Measurements from ENCODE around the gene LCNL1. TPM values are rescaled to one million over a fixed set of nuclear protein-coding genes. Genes with fewer than 3 reads are reported as not detected.
"Not testable (repeated sequence)": the region's sequence is repeated elsewhere in the genome, so short reads cannot be mapped to it uniquely, and the experiment has no call there.

The LCNL1 gene
- total RNA-seq, 1 experiment from 2014 or later: not detected

DNA sequence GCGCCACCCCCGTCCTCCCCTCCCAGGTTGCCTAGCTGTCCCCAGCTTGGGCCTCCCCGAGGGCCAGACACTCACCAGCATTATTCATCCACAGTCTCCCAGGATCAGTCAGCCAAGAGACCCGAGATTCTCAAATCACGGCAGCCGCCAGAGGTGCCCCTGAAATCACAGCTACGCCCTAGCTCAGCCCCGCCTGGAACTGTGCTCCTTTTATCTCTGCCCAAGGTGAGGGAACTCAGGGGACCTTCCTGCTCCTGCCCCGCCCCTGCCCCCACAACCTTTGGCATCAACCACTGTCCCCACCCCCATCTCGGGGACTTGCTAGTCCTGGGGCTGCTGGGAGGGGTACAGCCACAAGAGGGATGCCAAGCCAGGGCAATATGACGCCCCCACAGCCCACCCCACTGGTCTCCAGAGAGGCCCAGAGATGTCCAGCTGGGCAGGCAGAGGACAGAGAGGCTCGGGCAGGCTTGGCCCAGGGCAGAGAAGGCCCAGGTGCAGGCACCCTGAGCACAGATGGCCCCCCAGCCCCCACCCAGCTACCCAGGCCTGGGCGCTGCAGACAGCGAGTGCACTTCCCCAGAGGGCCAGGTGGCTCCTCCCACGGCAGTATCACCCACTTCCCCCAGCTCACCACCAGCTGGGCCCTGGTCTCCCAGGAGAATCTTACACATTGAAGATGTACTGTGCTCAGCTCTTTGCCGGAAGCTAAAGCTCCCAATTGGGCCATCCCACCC is 49.3 kb downstream of the LCNL1 start, which contains the start of gene FUT7:
FUT7 (minus strand) TSS at position 185 of the 737 bp plus-strand sequence; CDS start at position 88, 97 bp downstream.
- TF ChIP-seq EZH2 (IDR thresholded peaks at IDR 0.05; ENCODE audit: borderline replicate concordance, low read depth, low read length, poor library complexity, severe bottlenecking) (no peak), CTCF (conservative IDR thresholded peaks at IDR 0.05; ENCODE audit: low read depth, low read length) (no peak)
- no peak for DNase-seq (ENCODE audit: low spot score)
- ChIA-PET CTCF (interaction anchor here (0.6 to 0.8 kb wide), 2 partner anchors 33 to 35 kb away, joined by 3 to 4 read pairs; no protein-coding TSS in a partner anchor), POLR2A (ENCODE audit: low non-redundant PET) (no interaction called here)
- Histone ChIP-seq H3K4me1 (ENCODE audit: insufficient read depth, low read length, poor library complexity, severe bottlenecking) (peaks cover 19% of the 10 kb centered on the region), H3K27me3 (replicated peaks; ENCODE audit: insufficient read depth, low read depth, low read length, poor library complexity) (no peaks in the 10 kb centered on the region), H3K4me3 (ENCODE audit: low read depth, low read length, poor library complexity, severe bottlenecking) (no peak within 1 kb of the TSS), H3K27ac (ENCODE audit: low read depth, low read length, poor library complexity, severe bottlenecking) (no peak within 1 kb of the TSS), H3K9me3 (ENCODE audit: low read depth, low read length, poor library complexity, severe bottlenecking) (no peaks in the 10 kb centered on the region), H3K36me3 (ENCODE audit: insufficient read depth, low read length, poor library complexity, severe bottlenecking) (no peaks in the 10 kb centered on the region)
- no TSS peak for BruUV-seq (replicated peaks)
- intact Hi-C loops (cut with micrococcal nuclease; ENCODE audit: unreplicated experiment): no loop called here

- no peak overlapping the region for H3K27ac ChIP-seq (ENCODE audit: low read depth, low read length, poor library complexity, severe bottlenecking)
- intact Hi-C loops (cut with micrococcal nuclease; ENCODE audit: unreplicated experiment): no loop called here
- H3K4me1 ChIP-seq (ENCODE audit: insufficient read depth, low read length, poor library complexity, severe bottlenecking): peaks cover 19% of the 10 kb centered on the region
- no peaks in the 10 kb centered on the region for H3K9me3 ChIP-seq (ENCODE audit: low read depth, low read length, poor library complexity, severe bottlenecking)
- TF ChIP-seq CTCF (conservative IDR thresholded peaks at IDR 0.05; ENCODE audit: low read depth, low read length) (no peak), EZH2 (IDR thresholded peaks at IDR 0.05; ENCODE audit: borderline replicate concordance, low read depth, low read length, poor library complexity, severe bottlenecking) (no peak)
- H3K27me3 ChIP-seq (replicated peaks; ENCODE audit: insufficient read depth, low read depth, low read length, poor library complexity): no peaks in the 10 kb centered on the region
- CTCF ChIA-PET: no interaction called here
- no TSS peak for BruUV-seq (replicated peaks)
- no peak for DNase-seq (ENCODE audit: low spot score)
- POLR2A ChIA-PET (ENCODE audit: low non-redundant PET): no interaction called here
- H3K36me3 ChIP-seq (ENCODE audit: insufficient read depth, low read length, poor library complexity, severe bottlenecking): no peaks in the 10 kb centered on the region
- no peak overlapping the region for H3K4me3 ChIP-seq (ENCODE audit: low read depth, low read length, poor library complexity, severe bottlenecking)
Observed at GRCh38 chr9:137032858-137033257, 50.1 kb downstream of the LCNL1 start.

GRCh38 chr9:137033481-137033880 is 50.7 kb downstream of the LCNL1 start:
- H3K9me3 ChIP-seq (ENCODE audit: low read depth, low read length, poor library complexity, severe bottlenecking); H3K4me3 ChIP-seq (ENCODE audit: low read depth, low read length, poor library complexity, severe bottlenecking); H3K27ac ChIP-seq (ENCODE audit: low read depth, low read length, poor library complexity, severe bottlenecking); CTCF ChIA-PET; H3K36me3 ChIP-seq (ENCODE audit: insufficient read depth, low read length, poor library complexity, severe bottlenecking); intact Hi-C loops (cut with micrococcal nuclease; ENCODE audit: unreplicated experiment); DNase-seq (ENCODE audit: low spot score); POLR2A ChIA-PET (ENCODE audit: low non-redundant PET); H3K27me3 ChIP-seq (replicated peaks; ENCODE audit: insufficient read depth, low read depth, low read length, poor library complexity); BruUV-seq (replicated peaks): not testable (repeated sequence)
- peaks cover 17% of the 10 kb centered on the region for H3K4me1 ChIP-seq (ENCODE audit: insufficient read depth, low read length, poor library complexity, severe bottlenecking)

Data from A673 (cell line).